ENCODE measurements around the gene PPP1R9B. TPM values are rescaled to one million over a fixed set of nuclear protein-coding genes. Genes with fewer than 3 reads are reported as not detected.

Gene PPP1R9B
- total and polyA plus RNA-seq, 2 of the 8 experiments (the other 6 are each of a cell fraction or from before 2014, with no cell fraction given) = 5.2 to 13.1 TPM

DNA sequence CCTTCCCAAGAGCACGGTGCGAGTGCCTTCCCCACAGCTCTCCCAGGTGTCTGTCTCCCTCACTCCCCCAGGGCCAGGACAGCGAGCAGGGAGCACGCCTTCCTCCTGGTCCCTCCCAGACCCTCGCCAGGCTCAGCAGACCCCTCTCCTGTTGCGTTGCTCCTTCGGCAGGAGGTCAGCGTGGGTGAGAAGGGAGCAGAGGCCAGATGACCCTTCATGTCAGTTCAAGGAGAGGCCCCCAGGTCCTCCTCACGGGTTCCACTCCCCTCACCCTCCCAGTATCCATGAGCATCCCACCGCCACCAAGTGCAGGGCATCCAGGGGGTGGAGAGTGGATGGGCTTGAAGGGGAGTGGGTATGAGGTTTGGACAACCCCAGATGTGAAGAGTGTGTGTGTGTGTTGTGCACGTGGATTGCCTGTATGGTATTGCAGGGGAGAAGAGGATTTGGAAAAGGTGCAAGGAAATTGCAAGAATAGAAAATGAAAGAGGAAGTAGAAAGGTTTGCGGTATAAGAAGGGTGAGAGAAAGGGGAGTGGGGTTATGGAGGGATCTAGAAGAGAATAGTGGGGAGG lies 33.0 kb upstream of the PPP1R9B start (continued):
- TF ChIP-seq, protein P1, sequence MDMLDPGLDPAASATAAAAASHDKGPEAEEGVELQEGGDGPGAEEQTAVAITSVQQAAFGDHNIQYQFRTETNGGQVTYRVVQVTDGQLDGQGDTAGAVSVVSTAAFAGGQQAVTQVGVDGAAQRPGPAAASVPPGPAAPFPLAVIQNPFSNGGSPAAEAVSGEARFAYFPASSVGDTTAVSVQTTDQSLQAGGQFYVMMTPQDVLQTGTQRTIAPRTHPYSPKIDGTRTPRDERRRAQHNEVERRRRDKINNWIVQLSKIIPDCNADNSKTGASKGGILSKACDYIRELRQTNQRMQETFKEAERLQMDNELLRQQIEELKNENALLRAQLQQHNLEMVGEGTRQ (IDR thresholded peaks at IDR 0.05; ENCODE audit: low read length) = no peak
- TF ChIP-seq TCF12 (IDR thresholded peaks at IDR 0.05; ENCODE audit: low read depth, low read length) = no peak
- TF ChIP-seq BRCA1 (IDR thresholded peaks at IDR 0.05; ENCODE audit: low read depth, low read length) = no peak
- no peak for TF ChIP-seq TBP (IDR thresholded peaks at IDR 0.05; ENCODE audit: low read depth, low read length)
- TF ChIP-seq GABPA (IDR thresholded peaks at IDR 0.05; ENCODE audit: borderline replicate concordance, insufficient read depth, low read length) = no peak
